DMS114 treated with DMSO at 0.1 percent for 48 hours (cell line): ENCODE results near the gene STX8.

Source experiments
- DNase-seq: peaks from one replicate; lab custom pipeline; 2025; ENCODE audit not compliant: unreplicated experiment; lab: John Stamatoyannopoulos, UW

The STX8 gene

GRCh38 chr17:9557161-9557755 lies 18.4 kb downstream of the STX8 start:
- DNase-seq, result no peak

GRCh38 chr17:9554715-9555114 lies 20.9 kb downstream of the STX8 start:
- DNase-seq, result peak; percentile 30

GRCh38 chr17:9553596-9553995 lies 22.0 kb downstream of the STX8 start:
- DNase-seq, result no peak

GRCh38 chr17:9553181-9553580 lies 22.4 kb downstream of the STX8 start:
- no peak for DNase-seq

- no peak for DNase-seq
Measured at GRCh38 chr17:9549215-9549614, 26.4 kb downstream of the STX8 start.

GRCh38 chr17:9544221-9544620 lies 31.4 kb downstream of the STX8 start:
- no peak for DNase-seq

GRCh38 chr17:9541718-9542117 lies 33.9 kb downstream of the STX8 start:
- DNase-seq, result no peak

GRCh38 chr17:9538626-9539025 lies 37.0 kb downstream of the STX8 start:
- no peak for DNase-seq

GRCh38 chr17:9537177-9537776 lies 38.3 kb downstream of the STX8 start:
- no peak for DNase-seq

GRCh38 chr17:9536061-9536460 lies 39.6 kb downstream of the STX8 start:
- no peak for DNase-seq

GRCh38 chr17:9533441-9533840 lies 42.2 kb downstream of the STX8 start:
- DNase-seq, result no peak

GRCh38 chr17:9532715-9533114 lies 42.9 kb downstream of the STX8 start:
- DNase-seq, result no peak

- no peak for DNase-seq
Measured at GRCh38 chr17:9531034-9531433, 44.6 kb downstream of the STX8 start.

- peak; percentile 23 for DNase-seq
Measured at GRCh38 chr17:9529033-9529700, 46.5 kb downstream of the STX8 start.

- no peak for DNase-seq
Measured at GRCh38 chr17:9527788-9528187, 47.8 kb downstream of the STX8 start.

GRCh38 chr17:9522074-9522473 lies 53.5 kb downstream of the STX8 start:
- DNase-seq, result peak; percentile 36

- DNase-seq, result no peak
Measured at GRCh38 chr17:9521062-9521461, 54.6 kb downstream of the STX8 start.

- no peak for DNase-seq
Measured at GRCh38 chr17:9520649-9521048, 55.0 kb downstream of the STX8 start.

- DNase-seq, result no peak
Measured at GRCh38 chr17:9519583-9520272, 55.9 kb downstream of the STX8 start.

- DNase-seq, result no peak
Measured at GRCh38 chr17:9517396-9517795, 58.2 kb downstream of the STX8 start.

- no peak for DNase-seq
Measured at GRCh38 chr17:9513266-9513665, 62.4 kb downstream of the STX8 start.
